Measurements from ENCODE around the gene USP14. TPM values are rescaled to one million over a fixed set of nuclear protein-coding genes. Genes with fewer than 3 reads are reported as not detected.
"Not testable (repeated sequence)": the region's sequence is repeated elsewhere in the genome, so short reads cannot be mapped to it uniquely, and the experiment has no call there.

USP14 gene
- total RNA-seq, 1 experiment from 2014 or later = 56.1 TPM

GRCh38 chr18:109130-109921 lies 49.0 kb upstream of the USP14 start:
- H3K36me3 ChIP-seq (ENCODE audit: control insufficient read depth in 1 of 2, insufficient read depth in 2 of 2, low read length in 2 of 2); H4K20me1 ChIP-seq (ENCODE audit: insufficient read depth); H3K9me2 ChIP-seq (ENCODE audit: insufficient read depth); H3K9ac ChIP-seq (ENCODE audit: low read length); H3K9me3 ChIP-seq (ENCODE audit: control insufficient read depth in 1 of 2, insufficient read depth in 1 of 2, low read depth in 1 of 2, low read length in 2 of 2); H3K79me2 ChIP-seq (ENCODE audit: insufficient read depth, low read length); H2AFZ ChIP-seq (ENCODE audit: low read depth, low read length, poor library complexity, severe bottlenecking); RAD21 ChIA-PET (ENCODE audit: low non-redundant PET in 1 of 2, low total read pairs in 2 of 2, uncharacterized antibody in 2 of 2, unreplicated experiment in 2 of 2); ATAC-seq; BruUV-seq (replicated peaks); H3K27ac ChIP-seq (ENCODE audit: low read depth, low read length); DNase-seq (ENCODE audit: low read depth, low spot score); H3K4me3 ChIP-seq (replicated peaks in 1 of 2; ENCODE audit: low read depth in 1 of 2, low read length in 2 of 2); H3K4me1 ChIP-seq (ENCODE audit: control insufficient read depth in 1 of 2, insufficient read depth in 2 of 2, low read length in 2 of 2); H3K4me2 ChIP-seq (ENCODE audit: low read length); intact Hi-C loops (cut with micrococcal nuclease); H3K27me3 ChIP-seq (ENCODE audit: insufficient read depth, low read length); POLR2A ChIA-PET: not testable (repeated sequence)
- CTCF ChIA-PET = interaction anchor here (0.6 kb wide), 1 partner anchor 49 kb away, joined by 5 read pairs; the partner anchor contains the start of gene USP14
- TF ChIP-seq CEBPB (IDR thresholded peaks at IDR 0.05; ENCODE audit: low read depth) (peak; percentile 71), CTCF (IDR thresholded peaks at IDR 0.05 in 2 of 3, conservative IDR thresholded peaks at IDR 0.05 in 1 of 3; ENCODE audit: borderline replicate concordance in 1 of 3, insufficient read depth in 1 of 3, low read depth in 2 of 3, low read length in 2 of 3) (peak in 2 of 3 experiments; percentile 14 to 48; a peak in 2 of 6 replicates), RAD21 (IDR thresholded peaks at IDR 0.05; ENCODE audit: low read depth) (peak; percentile 41; the same call in 1 of the 2 replicates), ATF3 (IDR thresholded peaks at IDR 0.05) (peak; percentile 40; the same call in 1 of the 2 replicates)

- H3K27me3 ChIP-seq (ENCODE audit: insufficient read depth, low read length); H3K9me3 ChIP-seq (ENCODE audit: control insufficient read depth in 1 of 2, insufficient read depth in 1 of 2, low read depth in 1 of 2, low read length in 2 of 2); DNase-seq (ENCODE audit: low read depth, low spot score); H4K20me1 ChIP-seq (ENCODE audit: insufficient read depth); H3K79me2 ChIP-seq (ENCODE audit: insufficient read depth, low read length); H3K9ac ChIP-seq (ENCODE audit: low read length); H3K27ac ChIP-seq (ENCODE audit: low read depth, low read length); ATAC-seq; H2AFZ ChIP-seq (ENCODE audit: low read depth, low read length, poor library complexity, severe bottlenecking); H3K9me2 ChIP-seq (ENCODE audit: insufficient read depth); H3K4me3 ChIP-seq (replicated peaks in 1 of 2; ENCODE audit: low read depth in 1 of 2, low read length in 2 of 2); BruUV-seq (replicated peaks); H3K4me1 ChIP-seq (ENCODE audit: control insufficient read depth in 1 of 2, insufficient read depth in 2 of 2, low read length in 2 of 2); H3K4me2 ChIP-seq (ENCODE audit: low read length); RAD21 ChIA-PET (ENCODE audit: low non-redundant PET in 1 of 2, low total read pairs in 2 of 2, uncharacterized antibody in 2 of 2, unreplicated experiment in 2 of 2); H3K36me3 ChIP-seq (ENCODE audit: control insufficient read depth in 1 of 2, insufficient read depth in 2 of 2, low read length in 2 of 2); POLR2A ChIA-PET: not testable (repeated sequence)
- intact Hi-C loops (cut with micrococcal nuclease) = loop anchor here (5.0 kb wide), 2 partner anchors 47 to 157 kb away; partner anchors contain the start of genes THOC1 and USP14
- CTCF ChIA-PET = interaction anchor here (0.6 kb wide), 1 partner anchor 49 kb away, joined by 5 read pairs; the partner anchor contains the start of gene USP14
Measured at GRCh38 chr18:109922-110261, 48.5 kb upstream of the USP14 start.
